NCI-H460 (cell line): ENCODE data around the gene RAD54L2. TPM values are rescaled to one million over a fixed set of nuclear protein-coding genes. Genes with fewer than 3 reads are reported as not detected.
"Not testable (repeated sequence)": the region's sequence is repeated elsewhere in the genome, so short reads cannot be mapped to it uniquely, and the experiment has no call there.

ENCODE experiments used
- DNase-seq: peaks from one replicate; pipeline ENCODE4 v3.0.0-alpha.2; 2016; ENCODE audit warnings: low read depth; ENCODE audit errors: extremely low read depth
- total RNA-seq: library from RNA; depleted of rRNA; stranded (reverse); fragments of >200 nt; shearing (Covaris generic); gene quantifications from 2 replicates; pipeline ENCODE4 v1.2.3, GENCODE V29; 2014

RAD54L2 gene
- total RNA-seq, 1 experiment from 2014 or later = 9.6 TPM

DNA sequence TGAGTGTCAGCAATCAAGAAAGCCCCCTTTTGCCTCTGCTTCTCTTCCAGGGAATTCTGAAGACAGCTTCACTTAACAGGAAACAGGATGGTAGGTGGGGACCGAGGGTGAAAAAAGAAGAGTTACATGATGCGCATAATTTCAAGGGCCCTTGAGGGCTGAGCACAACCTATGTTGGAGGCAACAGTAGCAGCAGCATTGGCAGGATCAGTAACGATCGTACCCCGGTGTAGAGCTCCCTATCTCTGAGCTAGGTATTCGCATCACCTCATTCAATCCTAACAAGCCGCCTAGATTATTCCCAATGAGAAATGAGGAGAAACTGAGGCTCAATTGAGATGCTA, 432 bp upstream of the RAD54L2 start:
- DNase-seq = no peak

DNA sequence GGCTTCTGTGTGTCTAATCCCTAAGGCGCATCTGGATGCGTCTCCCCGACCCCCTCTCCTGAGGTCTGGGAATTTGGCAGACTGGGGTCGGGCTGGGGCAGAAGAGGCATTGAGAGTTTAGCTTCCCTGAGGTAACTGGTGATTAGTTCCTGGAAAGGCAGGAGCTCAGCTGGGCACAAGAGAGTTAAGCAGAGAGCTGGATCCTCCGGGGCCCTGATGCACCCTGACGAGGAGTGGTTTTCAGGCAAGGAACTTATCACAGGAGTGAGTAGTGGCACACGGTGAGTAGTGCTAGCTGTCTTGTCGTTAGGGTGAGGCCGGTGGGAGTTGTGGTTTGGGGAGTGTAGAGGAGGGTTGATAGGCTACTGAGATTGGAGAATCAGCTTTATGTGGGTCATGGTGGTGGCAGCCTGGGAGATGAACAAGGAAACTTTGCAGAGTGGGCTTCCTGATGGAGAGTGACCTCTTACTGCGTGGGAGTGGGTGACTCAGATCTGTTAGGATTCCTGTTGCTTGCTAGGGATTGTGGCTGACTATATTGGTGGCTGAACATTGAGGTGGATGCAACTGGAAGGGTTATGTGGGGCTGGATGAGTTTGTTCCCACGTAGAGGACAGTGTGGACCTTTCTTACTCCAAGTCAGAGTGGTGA, 897 bp downstream of the RAD54L2 start:
- DNase-seq = no peak

DNA sequence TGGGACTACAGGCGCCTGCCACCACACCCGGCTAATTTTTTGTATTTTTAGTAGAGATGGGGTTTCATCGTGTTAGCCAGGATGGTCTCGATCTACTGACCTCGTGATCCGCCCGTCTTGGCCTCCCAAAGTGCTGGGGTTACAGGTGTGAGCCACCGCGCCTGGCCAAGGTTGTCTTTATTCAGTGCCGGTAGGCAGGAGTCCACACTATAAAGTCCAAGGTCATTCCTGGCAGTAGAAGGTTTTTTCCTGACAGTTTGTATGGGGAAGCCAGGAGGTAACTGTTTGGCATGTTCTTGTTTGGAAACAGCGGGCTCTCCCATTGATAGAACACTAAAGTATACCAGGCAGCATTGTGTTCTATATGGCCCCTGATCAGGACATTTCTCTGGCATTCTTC, 4.1 kb downstream of the RAD54L2 start:
- DNase-seq = not testable (repeated sequence)

DNA sequence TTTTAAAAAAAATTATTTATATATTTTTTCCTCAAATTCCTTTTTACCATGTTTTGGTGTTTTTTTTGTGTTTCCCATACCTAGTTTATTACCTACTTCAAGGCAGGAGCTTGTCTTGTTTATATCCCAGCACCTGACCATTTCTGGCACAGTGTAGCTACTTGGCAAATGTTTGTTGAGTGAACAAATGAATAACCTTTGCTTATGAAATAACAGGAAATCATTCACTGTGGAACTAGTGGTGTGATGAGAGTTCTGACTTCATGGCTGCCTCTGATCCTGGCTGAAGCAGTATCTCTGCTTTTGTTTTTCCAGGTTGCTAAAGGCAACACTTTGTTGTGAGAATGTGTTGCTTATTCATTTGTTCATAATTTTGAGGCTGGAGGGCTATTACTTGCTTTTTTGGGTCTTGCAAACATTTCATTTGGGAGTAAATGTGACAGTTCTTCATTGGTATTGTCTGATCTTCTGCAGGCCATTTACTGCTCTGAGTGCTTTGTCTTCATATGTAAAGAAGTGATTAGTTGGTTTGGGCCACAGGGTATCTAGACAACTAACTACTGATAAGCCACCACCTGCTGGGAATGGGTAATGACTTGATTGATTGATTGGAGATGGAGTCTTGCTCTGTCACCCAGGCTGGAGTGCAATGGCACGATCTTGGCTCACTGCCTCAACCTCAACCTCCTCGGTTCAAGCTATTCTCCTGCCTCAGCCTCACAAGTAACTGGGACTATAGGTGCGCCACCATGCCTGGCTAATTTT, 5.7 kb downstream of the RAD54L2 start:
- no peak for DNase-seq

DNA sequence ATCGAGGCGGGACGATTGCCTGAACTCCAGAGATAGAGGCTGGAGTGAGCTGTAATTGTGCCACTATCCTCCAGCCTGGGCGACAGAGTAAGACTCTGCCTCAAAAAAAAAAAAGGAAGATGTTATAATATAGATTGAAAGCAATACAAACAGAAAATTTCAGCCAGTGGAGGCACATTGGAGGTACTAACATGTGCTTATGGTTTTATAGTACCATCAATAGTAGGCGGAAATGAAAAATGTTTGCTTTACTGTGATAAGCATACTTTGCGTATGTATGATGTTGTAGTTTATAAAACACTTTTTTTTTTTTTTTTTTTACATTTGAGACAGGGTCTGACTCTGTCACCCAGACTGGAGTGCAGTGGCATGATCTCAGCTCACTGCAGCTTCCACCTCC, 8.8 kb downstream of the RAD54L2 start:
- no peak for DNase-seq

DNA sequence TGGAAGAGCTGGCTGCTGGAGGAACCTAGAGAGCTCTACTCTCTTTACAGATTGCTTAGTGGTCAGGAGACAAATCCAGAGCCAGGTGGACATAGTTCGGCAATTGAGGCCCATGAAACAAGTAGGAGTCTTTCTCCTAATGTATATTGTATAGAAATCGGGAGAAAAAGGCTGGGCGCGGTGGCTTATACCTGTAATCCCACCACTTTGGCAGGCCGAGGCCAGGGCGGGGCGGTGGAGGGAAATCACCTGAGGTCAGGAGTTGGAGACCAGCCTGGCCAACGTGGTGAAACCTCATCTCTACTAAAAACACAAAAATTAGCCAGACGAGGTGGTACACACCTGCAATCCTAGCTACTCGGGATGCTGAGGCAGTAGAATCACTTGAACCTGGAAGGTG, 10.8 kb downstream of the RAD54L2 start:
- no peak for DNase-seq

DNA sequence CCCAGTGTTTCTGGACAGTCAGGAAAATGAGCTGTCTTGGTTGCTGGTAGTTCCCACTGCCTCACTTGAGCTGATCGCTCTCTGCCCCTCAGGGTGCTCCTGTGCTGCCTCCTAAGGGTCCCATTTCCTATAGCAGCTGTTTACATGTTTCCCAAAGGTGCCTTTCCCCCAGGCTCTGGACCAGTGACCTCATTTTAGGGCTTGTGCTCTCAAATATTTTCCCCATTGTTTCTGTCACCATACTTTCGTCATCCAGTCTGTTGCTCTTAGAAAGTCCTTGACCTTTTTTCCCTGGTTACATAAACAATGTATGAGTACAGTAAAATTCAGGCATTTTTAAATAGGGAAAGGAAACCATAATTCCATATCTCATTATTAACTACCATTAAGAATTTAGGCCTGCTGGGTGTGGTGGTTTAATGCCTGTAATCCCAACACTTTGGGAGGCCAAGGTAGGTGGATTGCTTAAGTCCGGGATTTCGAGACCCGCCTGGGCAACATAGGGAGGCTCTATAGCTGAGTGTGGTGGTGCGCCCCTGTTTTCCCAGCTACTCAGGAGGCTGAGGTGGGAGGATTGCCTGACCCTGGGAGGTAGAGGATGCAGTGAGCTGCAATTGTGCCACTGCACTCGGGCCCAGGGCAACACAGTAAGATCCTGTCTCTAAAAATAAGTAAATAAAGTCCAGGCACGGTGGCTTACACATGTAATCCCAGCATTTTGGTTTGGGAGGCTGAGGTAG, 11.7 kb downstream of the RAD54L2 start:
- DNase-seq = no peak

DNA sequence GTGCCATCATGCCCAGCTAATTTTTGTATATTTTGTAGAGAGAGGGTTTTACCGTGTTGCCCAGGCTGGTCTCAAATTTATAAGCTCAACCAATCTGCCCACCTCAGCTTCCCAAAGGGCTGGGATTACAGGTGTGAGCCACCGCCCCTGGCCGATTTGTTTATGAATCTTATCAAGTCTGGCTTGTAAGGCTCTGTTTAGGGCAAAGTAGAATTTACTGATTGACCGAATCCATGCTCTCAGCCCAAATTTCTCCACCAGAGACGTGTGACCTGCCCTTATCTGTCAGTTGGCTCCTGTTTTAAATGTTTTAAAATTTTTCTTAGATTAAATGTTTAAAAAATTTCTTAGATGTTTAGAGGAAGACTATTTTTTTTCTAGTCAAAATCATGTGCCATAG, 19.5 kb downstream of the RAD54L2 start:
- DNase-seq = no peak

DNA sequence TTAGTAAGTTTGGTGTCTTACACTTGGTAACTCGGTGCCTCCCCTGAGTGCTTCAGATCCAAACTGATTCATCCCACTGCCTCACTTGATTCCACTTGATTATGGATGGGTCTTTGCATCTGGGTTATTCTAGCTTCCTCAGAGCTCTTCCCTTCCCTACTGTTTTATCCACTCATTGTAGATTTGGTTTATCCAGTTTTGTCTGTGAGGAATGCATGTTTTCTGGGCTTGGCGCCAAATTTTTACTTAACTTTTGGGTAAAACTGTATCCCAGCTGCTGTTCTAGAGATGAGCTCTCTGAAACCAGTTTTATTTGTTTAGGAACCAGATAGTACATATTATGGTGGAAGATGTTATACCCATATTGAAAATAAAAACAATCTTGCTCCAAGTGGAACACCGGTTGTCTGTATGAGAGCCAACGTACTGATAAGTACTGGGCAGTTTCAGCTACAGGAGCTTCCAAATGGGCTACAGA, 20.9 kb downstream of the RAD54L2 start:
- no peak for DNase-seq

DNA sequence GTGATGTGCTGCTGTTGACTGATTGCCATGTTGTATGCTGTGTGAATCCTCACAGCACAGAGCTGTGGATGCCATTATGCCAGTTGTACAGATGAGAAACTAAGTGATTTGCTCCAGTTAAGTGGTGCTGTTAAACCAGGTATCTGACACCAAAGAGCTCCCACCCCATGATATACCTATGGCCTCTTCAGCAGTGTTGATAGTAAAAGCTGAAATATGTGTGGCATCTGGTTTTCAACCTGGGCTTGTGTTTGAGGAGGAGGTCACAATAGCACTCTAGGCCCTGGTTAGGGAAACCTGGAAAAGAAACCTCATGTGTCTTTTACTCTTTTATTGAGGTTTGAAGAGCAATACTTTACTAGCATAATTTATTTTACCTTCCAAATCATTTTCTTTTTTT, 21.4 kb downstream of the RAD54L2 start:
- DNase-seq = no peak

DNA sequence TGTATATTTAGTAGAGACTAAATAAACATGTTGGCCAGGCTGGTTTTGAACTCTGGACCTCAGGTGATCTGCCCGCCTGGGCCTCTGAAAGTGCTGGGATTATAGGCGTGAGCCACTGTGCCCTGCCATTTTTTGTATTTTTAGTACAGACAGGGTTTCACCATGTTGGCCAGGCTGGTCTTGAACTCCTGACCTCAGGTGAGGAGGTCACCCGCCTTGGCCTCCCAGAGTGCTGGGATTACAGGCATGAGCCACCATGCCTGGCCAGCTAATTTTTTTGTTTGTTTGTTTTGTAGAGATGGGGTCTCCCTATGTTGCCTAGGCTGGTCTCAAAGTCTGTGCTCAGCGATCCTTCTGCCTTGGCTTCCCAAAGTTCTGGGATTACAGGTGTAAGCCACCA, 23.9 kb downstream of the RAD54L2 start:
- not testable (repeated sequence) for DNase-seq

DNA sequence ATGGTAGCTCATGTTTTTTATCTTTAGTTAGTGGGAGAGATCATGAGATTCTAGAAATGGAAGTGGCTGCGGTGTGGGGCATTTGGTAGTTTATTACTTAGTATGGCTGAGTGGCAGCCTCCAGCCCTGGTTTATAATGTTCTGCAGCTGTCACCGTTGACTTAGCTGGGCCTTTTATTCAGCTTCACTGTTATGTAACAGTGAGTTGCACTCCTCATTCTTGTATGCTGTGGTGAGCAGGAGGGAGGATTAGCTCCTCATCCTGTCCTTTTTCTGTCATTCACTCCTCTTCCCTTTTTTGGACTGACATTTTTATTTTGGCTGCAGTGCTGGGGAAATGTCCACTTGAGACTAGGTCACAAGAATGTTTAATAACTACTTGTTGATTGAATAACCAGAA, 29.5 kb downstream of the RAD54L2 start:
- DNase-seq = no peak

DNA sequence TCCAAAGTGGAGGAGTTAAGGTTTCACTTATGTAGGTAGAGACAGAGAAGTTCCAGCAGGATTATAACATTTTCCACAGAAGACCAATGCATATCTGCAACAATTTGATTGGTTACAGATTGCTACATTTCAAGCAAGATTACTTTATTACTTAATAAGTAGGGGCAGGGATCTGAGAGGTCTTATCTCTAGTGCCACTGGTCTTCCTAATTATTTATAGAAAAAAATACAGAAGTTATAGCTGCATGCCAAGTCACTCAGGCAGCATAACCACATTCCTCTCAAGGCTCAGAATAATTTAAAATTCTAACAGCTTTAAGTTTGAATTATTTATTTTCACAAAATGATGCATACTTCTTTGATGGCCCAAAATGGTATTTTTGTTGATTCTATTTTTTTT, 30.5 kb downstream of the RAD54L2 start:
- no peak for DNase-seq

DNA sequence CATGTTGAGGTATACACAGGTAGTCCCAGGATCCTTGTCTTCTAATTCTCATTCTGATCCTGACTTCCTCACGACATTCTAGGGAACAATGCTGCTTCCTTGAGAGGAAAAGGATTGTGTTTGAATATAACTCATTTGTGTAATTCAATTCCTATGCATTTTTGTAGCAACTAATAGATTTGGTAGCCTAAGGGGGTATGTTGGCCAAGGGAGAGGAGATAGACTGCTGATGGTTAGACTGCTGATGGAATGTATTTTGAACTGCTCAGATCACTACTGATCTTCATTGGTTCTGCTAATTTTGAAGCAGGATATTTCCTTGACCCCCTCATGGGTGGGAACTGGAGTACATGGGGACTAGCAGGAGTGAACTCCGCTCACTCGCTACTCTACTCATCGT, 39.7 kb downstream of the RAD54L2 start:
- no peak for DNase-seq

DNA sequence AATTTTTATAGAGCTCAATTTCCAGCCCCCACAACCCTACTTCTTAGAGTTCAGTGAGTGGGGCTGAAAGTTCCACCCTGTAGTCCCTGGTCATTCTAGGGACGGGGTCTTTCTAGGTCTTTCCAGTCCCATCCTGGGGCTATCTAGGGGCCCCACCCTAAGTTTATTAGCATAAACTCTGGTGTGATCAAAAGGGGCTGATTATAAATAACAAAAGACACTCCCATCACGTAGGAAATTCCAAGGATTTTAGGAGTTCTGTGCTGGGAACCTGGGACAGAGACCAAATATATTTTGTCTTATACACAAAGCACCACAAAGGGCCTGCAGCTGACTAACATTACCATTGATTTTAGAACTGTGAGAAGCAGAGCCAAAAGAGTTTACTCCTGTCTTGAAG, 41.9 kb downstream of the RAD54L2 start:
- no peak for DNase-seq

DNA sequence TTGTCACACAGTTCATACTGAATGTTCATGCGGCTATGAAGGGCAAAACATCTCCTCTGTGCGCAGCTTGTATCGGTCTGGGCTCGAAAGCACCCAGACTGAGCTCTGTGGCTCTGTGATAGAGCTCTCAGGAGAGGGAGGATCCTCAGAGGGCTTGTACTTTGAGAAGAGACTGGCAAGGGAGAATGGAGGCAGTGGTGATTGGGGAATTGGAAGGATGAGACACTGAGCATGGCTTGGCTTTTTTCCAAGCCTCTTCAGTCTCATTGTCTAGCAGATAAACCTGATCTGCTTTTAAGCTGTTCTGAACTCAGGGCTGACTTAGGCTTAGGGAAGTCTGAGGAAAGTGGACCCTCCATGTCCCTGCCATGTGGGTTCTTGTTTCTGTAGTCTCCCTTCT, 43.0 kb downstream of the RAD54L2 start:
- no peak for DNase-seq

DNA sequence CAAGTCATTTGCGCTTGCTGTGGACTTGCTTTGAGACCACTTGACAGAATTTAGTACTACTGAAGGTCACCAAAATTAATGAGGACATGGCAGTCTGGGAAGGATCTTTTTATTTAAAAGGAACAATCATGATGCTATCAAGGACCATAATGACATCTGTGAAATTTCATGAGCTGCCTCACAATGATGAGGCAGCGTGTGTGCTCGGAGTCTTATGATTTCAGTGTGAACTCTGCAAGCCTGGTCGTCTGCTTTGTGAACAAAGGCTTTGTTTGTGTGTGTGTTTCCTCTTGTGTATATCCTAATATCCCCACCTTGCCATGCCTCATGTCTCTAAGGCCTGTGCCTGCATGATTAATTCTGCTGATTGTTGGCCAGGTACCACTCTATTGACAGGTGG, 46.7 kb downstream of the RAD54L2 start:
- DNase-seq = no peak

DNA sequence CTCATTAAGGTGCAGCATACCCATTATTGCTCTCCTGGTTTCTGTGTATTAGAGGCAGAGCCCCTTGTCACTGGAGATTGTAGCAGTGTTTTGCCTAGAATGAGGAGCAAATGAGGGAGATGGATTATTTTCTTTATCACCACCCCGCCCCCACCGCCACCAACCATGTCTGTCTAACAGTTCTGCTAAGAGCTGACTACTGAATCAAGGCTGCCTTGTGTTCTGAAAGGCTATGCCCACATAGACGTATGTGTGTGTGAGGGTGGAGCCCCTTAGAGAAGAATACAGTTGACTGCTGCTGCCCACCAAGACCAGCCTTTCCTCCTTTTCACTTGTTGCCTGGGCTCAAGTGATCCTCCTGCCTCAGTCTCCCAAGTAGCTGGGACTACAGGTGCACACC, 47.4 kb downstream of the RAD54L2 start:
- no peak for DNase-seq
